ENCODE results near the gene PKNOX2.
A peak's percentile ranks its signal among the peaks of the same experiment; 100 is the strongest.

PKNOX2 gene

DNA sequence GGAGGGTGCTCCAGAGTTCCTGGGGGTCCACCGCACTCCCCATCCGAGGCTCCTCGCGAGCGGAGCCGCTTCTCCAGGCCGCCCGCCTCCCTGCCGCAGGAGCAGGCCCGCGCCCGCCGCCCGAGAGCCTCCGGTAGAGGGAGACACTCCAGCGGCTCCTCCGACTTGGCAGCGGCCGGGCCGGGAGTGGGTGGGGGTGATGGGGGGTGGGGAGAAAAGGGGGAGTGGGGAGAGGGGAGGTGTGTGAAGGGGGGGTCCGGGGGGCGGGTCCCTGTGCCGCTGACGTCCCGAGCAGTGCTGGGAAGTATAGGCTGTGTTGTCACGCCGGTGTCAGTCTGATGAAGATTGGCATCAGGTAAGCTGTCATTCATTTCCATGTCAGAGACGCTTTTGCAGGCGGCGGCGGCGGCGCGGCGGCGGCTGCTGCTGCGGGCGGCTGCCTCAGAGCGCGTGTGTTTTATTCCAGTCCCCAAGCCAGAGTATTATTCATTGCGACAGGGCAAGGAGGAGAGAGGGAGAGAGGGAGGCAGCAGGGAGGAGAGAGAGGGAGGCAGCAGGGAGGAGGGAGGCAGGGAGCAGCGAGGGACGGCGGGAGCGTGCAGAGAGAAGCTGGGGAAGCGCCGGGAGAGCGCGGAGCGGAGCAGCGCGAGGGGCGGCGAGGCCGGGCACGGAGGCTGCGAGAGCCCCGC lies at the start of gene PKNOX2:
PKNOX2 (plus strand) TSS at position 330 of the 689 bp plus-strand sequence. CDS start 186,555 bp downstream, outside the sequence.
- peak; percentile 76 for DNase-seq (ENCODE audit: low spot score)

- DNase-seq (ENCODE audit: low spot score), result no peak
Measured at GRCh38 chr11:125117429-125117828, 47.1 kb upstream of the PKNOX2 start.

DNA sequence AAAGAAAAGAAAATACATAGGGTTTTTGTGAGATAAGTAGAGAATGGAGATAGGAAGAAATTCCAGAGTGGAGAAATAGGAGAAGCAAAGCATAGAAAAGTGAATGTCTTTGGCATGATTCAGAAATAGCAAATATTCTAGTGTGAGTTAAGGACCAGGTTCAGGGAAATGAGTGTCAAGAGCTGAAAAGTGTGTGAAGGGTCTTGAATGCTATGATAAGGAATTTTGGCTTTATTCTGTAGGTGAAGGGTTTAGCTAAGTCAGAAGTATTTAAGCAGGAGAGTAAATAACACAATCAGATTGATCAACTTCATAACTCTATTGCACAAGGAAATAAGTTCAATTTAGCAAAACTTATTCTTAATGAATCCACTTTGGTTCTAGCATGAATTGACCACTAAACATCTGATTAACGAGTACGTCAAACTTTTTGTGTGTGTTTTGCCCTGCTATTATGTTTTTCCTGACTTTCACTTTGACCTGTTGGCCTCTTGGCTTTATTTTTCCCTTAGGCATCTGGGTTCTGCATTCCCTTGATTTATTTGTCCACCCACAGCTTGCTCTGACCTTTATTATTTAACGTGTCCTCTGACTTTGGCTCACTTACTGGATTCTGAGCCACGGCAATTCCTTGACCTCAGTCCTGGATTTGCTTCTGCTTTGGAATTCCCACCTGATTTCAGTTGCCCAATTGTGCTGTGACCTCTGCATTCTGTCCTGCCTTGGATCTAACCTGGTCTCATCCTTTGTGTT lies 41.2 kb upstream of the PKNOX2 start:
- DNase-seq (ENCODE audit: low spot score), result no peak

GRCh38 chr11:125123947-125124617 lies 40.5 kb upstream of the PKNOX2 start:
- peak; percentile 49 for DNase-seq (ENCODE audit: low spot score)

DNA sequence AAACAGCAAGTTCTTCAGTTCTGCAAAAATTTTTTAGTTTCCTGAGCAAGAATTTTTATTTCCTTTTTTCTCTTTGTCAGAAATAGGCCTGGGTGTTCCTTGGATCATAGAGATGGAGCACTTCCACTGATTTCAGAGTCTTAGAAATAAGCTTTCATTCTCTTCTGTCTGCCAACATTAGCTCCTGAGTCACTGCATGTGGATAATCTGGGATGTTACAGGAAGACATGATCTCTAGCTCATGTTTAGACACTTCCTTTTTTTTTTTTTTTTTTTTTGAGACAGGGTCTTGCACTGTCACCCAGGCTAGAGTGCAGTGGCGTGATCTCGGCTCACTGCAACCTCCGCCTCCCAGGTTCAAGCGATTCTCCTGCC lies 39.9 kb upstream of the PKNOX2 start:
- DNase-seq (ENCODE audit: low spot score), result no peak

- no peak for DNase-seq (ENCODE audit: low spot score)
Measured at GRCh38 chr11:125128450-125128849, 36.1 kb upstream of the PKNOX2 start.

DNA sequence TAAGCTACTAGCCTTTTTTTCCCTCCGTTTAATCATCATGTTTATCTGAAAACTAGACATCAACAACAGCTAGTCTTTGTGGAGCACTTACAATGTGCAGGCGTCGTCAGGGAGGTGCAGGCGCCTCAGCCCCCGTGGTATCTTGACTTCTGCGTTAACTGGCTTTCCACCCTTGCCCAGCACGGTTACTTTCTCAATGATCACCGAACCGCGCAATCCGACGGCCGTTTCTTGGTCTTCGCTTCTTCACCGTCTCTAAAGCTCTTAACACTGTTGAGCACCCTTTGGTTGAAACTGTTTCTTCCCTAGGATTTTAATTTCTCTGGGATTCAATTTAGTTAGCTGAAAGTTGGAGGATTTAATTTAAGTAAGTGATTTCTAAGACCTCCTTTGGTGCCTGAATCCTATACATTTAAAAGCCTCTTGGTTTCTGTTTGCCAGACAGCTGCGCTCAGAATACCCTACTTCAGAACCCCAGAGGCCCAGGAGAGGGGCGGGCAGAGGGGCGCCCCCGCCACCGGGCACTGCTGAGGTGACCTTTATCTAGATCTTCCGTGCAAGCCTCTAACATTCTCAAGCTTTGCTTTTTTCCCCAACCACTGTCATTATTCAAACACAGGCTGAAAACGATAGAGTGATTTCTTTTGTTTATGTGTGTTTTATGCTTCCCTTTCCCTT lies 35.1 kb upstream of the PKNOX2 start:
- no peak for DNase-seq (ENCODE audit: low spot score)

- DNase-seq (ENCODE audit: low spot score), result no peak
Measured at GRCh38 chr11:125132071-125132470, 32.5 kb upstream of the PKNOX2 start.

DNA sequence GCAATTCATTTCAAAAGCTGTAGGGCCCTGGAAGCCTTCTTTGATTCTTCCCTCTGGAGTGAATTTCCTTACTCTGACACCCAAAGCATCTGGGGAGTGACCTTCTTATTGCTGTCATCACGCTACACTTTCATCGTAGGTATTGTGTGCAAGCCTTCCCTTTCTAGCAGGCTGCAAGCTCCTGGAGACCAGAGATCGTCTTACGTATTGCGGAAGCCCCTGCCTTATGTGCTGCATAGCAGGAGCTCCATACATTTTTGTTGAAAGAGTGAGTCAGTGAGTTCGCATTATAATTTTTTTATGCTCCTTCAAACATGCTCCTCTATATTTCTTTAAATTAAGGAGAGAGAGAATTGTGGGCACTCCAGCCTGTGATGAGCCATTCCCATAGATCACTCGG lies 32.0 kb upstream of the PKNOX2 start:
- no peak for DNase-seq (ENCODE audit: low spot score)

DNA sequence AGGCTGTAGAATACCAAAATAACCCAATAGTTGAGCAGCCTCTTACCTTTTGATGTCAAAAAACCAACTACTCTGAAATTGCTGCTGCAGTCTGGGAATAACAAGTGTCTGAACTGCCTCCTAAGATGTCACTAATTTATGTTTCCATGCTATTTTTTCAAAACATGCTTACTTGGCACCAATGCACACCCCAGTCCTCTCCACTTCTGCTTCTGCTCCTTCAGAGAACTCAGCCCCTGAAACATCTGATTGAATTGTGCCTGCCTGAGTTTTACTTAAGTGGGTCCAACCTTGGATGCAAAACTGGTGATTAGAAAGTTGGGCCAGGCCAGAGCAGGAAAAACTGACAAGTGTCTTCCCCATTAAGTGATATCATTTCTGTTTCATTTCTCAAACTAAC lies 28.6 kb upstream of the PKNOX2 start:
- DNase-seq (ENCODE audit: low spot score), result no peak

GRCh38 chr11:125138966-125139365 lies 25.6 kb upstream of the PKNOX2 start:
- no peak for DNase-seq (ENCODE audit: low spot score)

- DNase-seq (ENCODE audit: low spot score), result no peak
Measured at GRCh38 chr11:125139778-125140177, 24.8 kb upstream of the PKNOX2 start.

- no peak for DNase-seq (ENCODE audit: low spot score)
Measured at GRCh38 chr11:125140233-125140632, 24.3 kb upstream of the PKNOX2 start.

DNA sequence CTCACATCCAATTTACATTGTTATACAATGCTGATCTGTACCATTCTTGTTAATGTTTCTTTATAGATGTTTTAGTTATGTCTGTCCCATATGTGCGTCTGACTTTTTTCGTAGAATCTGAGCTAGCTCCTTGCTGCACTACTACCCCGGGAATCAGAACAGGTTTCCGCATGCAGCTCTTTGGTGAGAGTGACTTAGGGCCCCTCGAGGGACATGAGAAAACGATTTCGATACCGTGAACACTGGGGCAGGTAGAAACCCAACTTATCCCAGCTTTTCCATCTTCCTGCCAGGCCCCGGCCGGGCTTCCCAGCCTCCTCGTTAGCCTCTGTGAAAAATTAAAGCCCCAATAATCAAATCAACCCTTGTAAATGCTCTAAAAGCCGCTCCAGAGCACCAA lies 23.4 kb upstream of the PKNOX2 start:
- DNase-seq (ENCODE audit: low spot score), result no peak

DNA sequence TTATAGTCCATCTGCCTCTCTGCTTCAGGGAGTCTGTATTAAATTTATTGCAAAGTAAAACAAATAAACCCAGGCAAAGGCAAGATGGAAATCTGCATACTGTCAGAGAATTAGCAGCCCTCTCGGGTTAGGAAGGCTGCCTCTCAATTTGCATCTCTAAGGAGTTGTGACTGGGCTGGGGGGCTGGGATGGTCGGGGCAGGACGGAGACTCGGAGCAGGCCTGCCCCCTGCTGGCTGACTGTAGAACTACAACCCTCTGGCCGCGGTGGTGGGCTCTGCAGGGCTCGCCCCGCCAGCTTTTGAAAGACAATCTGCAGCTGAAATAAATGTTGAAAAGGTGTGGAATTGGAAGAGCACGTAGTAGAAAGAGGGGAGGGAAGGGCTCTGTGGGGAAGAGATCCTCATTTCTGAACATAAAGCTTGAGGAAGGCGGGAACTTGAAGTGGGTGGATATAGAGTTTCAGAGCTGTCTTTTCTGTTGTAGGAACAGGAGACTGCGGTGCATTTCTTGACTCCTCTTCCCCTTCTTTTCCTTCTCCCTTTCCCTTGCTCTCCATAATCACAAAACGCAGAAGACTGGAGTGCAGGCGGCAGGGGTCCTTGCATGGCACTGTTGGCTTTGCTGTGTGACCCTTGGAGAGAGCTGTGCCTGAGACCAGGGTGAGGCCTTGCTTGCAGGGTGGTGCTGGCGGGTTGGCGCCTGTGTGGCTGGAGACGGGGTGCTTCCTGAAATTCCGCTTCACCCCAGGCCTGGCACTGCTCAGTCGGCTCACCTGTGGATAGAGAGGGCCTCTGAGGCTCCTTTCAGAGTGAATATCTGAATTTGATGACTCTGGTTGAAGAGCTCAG lies 22.6 kb upstream of the PKNOX2 start:
- peak; percentile 17 for DNase-seq (ENCODE audit: low spot score)

- no peak for DNase-seq (ENCODE audit: low spot score)
Measured at GRCh38 chr11:125146232-125146631, 18.3 kb upstream of the PKNOX2 start.

DNA sequence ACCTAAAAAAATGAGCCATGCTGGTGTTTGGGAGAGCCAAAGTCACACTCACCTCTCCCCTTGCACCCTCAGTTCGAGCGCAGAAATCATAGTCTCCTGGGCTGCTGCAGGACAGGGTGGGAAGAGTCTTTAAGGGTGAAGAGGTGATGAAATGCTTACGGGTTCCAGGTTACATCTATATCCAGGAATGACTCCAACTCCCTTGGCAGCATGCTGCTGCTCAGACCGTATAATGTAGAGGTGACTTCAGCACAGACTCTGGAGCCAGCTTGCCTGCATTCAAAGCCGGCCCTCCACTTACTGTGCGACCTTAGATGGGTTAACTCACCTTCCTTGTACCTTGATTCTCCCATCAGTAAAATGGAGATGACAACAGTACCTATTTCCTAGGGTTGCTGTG lies 17.3 kb upstream of the PKNOX2 start:
- no peak for DNase-seq (ENCODE audit: low spot score)

GRCh38 chr11:125148011-125148410 lies 16.5 kb upstream of the PKNOX2 start:
- DNase-seq (ENCODE audit: low spot score), result no peak

- DNase-seq (ENCODE audit: low spot score), result no peak
Measured at GRCh38 chr11:125148743-125149142, 15.8 kb upstream of the PKNOX2 start.

DNA sequence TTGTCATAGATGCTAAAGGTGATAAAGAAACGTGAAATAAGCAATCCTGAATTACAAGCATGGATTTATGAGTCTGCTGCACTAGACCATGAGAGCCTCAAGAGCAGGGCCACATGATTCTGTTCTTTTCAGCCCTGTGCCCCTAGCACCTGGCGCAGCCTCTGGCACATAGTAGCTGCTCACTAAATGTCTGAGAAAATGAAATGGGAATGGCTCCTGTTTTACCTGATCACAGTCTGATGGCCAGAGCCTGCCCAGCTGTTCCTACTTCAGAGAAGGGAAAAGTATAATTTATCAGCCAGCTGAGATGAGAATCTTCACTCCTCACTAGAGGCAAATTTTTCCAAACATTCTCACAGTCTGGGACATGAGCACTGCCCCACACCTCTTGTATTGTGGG lies 10.7 kb upstream of the PKNOX2 start:
- no peak for DNase-seq (ENCODE audit: low spot score)

- DNase-seq (ENCODE audit: low spot score), result no peak
Measured at GRCh38 chr11:125154378-125155099, 10.0 kb upstream of the PKNOX2 start.

Measured in HuH-7.5 (cell line).